ENCODE measurements around the gene MALRD1. TPM values are rescaled to one million over a fixed set of nuclear protein-coding genes. Genes with fewer than 3 reads are reported as not detected.
A peak's percentile ranks its signal among the peaks of the same experiment; 100 is the strongest.

Gene MALRD1
- total RNA-seq, 1 donor from 2014 or later: 3.6 TPM

DNA sequence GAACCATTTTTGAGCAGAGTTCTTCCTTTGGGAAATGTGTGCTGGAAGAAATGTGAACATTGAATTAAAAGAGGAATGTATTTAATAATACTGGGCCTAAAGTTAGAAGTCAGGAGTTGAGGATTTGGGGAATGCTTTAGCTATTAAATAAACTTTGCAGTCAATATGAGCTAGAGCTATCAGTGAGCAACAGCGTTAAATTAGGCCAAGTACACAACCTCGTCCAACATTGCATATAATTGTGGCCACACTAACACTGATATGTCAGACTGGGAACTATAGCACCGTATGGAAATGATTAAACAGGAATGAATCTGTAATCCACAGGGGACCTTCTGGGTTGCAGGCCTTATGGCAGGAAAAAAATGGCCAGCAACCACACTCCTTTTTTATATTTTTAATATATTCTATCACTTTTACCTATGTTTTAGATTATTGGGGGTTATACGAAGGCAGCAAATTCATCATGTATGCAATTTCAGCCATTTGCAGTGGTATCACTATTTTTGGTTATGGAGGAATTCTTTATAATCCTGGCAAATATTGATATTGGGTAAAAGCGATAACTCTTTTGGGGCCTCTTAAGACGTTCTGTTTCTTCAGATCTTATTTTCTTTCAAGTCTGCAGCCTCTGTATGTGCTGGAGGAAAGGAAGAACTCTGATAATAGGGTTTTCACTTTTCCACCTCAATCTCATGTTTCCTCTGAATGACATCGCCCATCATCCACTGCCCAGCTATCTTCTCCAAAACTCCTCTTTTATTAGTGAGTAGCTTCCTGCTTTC is 531.4 kb downstream of the MALRD1 start:
- no peak for DNase-seq

DNA sequence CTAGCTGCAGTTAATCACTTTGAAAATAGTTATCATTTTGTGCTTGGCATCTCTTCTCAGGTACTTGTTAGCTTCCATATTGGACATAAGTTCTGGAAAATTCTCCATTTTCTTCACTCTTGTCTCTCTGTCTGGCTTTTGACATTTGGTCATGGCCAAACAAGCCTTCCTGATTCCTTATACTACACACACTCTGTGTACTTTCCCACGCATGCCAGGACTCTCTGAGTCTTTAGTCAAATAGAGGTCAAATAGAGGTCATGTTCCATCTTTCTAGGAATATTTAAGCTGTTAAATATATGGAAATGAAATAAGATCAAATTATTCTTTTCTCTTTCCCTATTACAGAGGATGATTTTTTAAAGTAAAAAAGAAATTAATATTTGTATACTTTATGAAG is 532.1 kb downstream of the MALRD1 start:
- DNase-seq: no peak

DNA sequence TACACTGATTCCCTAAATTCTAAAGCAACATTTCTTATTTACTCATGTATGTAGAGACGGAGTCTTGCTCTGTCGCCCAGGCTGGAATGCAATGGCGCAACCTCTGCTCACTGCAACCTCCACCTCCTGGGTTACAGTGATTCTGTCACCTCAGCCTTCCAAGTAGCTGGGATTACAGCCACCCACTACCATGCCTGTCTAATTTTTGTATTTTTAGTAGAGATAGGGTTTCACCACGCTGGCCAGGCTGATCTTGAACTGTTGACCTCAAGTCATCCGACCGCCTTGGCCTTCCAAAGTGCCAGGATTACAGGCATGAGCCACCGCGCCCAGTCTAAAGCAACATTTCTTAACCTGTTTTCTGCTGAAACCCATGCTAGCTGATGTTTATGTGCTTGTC is 540.0 kb downstream of the MALRD1 start:
- DNase-seq: no peak

DNA sequence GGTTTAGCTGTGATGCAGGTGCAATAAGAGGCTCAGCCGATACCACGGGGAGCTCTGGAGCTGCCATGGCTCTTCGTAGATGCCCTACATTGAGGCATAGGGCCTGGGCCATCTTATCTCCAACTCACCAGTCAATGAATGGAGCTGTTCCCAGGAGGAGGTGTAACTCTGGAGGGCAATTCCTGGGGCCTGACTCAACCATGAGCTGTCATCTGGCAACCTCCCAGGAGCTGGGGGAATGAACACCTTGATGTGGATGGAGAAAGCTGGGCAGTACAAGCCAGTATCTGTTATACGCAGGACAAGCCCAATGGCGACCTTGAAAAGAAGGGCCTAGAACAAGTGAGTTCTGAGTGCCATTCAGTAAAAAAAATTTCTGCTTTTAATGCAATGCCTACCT is 543.7 kb downstream of the MALRD1 start:
- DNase-seq: no peak

DNA sequence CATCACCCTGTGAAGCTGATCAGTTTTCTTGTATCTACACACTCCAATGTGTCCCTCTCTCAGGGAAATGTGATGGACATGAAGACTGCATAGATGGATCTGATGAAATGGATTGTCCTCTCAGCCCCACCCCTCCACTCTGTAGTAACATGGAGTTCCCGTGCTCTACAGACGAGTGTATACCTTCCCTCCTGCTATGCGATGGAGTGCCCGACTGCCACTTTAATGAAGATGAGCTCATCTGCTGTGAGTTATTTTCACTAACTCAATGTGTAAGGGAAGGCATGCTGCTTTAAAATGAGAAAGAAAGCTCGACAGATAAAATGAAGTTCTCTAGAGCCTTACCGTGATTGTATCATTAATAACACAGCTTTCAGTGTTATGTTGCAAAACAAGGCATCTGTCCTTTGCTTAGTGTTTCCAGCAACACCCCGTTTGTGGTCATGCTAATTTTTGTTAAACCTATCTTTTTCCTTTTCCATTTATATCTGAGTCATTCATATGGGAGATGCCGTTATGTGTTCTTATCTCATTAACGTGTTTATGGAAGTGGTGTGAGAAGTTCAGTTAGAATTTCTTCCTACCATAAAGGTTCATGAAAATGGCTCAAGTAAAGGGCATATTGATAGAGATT is 546.7 kb downstream of the MALRD1 start:
- no peak for DNase-seq

DNA sequence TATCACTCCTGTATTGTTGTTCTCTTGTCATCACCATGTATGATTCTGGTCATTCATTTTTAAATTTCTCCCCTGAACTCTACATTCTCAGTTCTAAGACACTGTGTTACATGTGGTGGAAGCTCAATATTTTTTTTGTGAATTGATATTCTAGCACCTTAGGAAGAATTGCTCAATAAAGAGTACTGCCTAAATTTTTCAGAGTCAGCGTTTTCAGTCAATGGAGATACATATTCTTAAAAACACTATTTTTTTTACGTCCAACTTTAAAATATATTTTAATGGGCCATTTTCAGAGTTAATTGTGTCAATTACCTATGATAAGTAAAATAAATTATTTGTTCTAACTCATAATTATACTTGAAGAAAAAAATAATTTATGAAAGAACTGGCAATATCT is 557.2 kb downstream of the MALRD1 start:
- no peak for DNase-seq

DNA sequence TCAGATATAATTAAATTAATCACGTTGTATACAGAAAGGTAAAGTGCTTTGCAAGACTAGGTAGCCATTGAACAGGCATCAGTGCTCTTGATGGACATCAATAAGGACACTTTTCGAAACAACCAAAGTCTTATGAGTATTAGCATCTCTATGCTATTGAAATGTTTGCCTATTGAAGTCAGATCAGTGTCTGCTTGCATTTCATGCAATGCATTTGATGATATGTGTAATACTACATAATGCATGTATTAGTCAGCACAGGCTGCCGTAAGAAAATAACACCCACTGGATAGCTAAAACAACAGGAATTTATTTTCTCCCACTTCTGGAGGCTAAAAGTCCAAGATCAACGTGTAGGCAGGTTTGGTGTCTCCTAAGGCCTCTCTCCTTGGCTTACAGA is 558.4 kb downstream of the MALRD1 start:
- DNase-seq: no peak

DNA sequence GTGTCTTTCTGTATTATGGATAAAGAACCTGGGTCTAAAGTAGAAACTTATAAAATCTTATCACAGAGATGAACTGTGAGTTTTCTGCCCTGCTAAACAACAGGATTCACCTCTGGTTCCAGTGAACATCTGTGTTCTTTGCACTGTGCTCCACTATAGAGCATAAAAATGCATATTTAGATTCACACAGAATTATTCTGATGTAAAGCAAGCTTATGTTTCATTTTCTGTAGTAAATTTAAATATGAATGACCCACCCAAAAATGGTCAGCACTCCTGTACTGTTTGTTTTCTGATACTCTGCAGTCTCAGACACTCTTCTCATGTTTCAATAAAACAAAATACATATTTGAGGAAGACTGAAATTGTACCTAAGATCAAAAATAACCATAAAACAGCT is 563.2 kb downstream of the MALRD1 start:
- DNase-seq: no peak

DNA sequence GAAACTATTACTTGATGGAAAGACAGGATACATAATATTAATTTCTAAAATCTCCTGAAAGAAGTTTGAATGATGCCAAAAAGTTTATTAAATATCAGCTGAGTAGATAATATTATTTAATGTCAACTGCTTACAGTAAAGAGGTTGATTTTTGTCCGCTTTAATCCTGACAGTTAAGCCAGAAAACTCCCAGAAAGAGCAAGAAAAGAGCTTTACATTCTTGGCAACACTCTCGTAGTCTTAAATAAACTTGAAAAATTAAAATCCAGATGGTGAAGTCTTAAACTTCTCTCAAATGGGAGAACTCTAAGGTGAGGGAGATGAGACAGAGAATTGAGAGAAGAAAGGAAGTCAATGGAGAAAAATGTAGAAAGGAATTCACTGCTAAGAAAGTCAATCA is 568.4 kb downstream of the MALRD1 start:
- DNase-seq: no peak

DNA sequence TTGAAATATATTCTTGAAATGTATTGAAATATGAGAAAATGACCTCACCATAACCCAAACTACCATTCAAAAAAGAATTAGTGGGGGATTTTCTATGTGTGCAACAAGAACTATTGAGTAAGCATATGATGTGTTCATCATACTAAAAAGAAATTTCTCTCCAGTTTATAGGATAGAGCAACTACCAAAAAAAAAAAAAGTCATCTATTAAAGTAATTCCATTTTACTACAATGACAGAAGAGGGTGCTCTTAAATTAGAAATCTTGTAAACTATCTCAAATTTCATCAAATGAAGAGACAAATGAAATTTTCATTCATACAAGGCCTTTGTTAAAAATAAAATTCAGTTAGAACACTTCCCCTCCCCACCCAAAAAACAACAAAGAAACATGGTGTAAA is 572.2 kb downstream of the MALRD1 start:
- DNase-seq: no peak

DNA sequence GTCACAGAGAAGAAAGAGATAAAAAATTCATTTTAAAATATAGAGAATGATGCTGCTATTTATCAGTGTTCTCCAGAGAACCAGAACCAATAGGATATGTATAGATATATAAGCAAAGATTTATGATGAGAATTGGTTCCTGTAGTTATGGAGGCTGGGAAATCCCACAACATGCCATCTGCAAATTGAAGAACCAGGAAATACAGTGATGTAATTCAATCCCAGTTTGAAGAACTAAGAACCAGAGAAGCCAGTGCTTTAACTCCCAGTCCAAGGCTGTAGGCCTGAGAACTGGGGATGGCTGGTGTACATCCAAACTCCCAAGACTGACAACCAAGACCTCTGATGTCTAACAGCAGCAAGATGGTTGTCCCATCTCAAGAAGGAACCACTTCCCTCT is 574.7 kb downstream of the MALRD1 start:
- DNase-seq: no peak

DNA sequence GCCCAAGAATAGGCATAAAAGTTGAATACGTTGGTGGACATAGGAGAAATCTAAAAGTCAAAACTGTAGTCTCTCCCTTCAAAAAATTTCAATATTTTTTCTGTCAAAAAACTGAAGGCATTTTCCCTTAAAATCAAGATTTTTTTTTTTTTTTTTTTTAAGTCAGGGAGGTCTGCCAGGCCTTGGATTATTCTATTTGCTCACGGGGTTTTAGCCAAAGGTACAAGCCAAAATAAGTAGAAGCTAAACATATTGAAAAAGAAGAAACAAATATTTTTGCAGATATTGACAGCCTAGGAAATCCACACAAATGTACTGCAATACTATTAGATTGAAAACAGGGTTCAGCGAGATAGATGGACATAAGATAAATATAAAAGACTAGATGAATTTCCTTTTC is 577.6 kb downstream of the MALRD1 start:
- no peak for DNase-seq

DNA sequence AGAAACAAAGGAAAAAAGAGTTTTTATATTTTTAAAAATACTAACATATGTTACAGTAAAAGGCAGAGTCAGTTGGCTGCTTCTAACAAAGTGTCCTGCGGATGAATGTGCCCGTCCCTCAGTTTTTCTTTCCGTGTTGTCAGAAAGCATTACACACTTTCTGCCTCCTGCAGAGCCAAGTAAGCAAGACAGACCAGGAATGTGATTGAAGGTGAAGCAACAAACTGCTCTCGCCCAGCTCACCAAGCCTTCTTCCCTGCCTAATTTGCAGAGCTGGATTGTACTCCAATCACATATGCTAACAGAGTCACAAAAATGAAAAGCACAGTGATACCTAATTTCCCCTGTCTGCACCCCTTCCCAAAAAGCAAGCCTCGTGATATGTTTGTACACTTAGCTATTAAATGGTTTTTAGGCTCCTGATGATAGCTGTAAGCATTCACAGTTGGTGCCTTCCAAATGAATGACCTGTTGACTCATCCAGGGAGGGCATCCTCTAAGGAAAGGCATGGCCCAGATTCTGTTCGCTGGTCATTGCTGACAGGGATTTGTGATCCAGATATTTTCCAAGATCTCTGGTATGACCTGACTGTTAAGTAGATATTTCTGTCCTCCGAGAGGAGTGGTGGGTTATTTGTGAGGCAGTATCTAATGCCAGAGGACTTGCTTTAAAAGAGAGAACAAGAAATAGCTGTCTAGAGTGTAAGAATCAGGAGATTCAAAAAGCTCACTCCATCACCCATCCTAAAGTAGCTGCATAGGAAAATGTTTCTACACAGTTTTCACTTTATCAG is 580.4 kb downstream of the MALRD1 start:
- no peak for DNase-seq

DNA sequence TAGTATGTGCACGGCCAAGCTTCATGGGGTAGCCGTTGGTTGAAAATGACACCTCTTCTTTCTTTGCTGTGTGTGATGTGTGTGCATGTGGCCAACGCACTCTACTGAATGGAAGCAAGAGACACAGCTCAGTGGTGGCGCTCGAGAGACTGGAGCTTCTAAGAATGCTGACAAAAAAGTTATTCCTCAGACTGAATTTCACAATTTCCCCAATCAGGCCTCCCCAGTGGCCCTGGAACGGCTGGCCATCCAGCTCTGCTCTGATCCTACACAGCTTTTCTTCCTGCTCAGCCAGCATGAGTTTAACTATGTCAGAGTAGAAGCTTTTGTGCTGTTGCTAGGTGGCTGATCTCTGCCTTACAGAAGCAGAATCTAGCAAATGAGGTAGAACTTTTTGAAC is 581.0 kb downstream of the MALRD1 start:
- DNase-seq: peak; percentile 24

DNA sequence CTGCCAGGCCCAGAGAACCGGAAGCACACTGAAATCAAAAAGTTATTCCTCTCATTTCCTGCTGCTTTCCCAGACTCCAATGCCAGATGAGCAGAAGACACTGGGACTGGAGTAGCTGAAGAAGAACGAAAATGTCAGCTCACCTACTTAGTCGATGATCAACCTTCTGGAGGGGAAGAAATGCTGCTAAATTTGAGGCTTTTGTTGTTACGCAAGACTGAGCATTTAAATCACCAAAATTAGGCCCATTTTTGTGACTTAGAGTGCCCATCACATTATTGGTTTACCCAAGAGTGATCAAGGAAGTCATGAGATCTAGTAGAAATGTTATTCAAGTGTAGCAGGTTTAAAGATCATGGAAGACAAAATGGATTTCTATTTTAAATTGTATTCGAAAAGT is 585.6 kb downstream of the MALRD1 start:
- DNase-seq: no peak

DNA sequence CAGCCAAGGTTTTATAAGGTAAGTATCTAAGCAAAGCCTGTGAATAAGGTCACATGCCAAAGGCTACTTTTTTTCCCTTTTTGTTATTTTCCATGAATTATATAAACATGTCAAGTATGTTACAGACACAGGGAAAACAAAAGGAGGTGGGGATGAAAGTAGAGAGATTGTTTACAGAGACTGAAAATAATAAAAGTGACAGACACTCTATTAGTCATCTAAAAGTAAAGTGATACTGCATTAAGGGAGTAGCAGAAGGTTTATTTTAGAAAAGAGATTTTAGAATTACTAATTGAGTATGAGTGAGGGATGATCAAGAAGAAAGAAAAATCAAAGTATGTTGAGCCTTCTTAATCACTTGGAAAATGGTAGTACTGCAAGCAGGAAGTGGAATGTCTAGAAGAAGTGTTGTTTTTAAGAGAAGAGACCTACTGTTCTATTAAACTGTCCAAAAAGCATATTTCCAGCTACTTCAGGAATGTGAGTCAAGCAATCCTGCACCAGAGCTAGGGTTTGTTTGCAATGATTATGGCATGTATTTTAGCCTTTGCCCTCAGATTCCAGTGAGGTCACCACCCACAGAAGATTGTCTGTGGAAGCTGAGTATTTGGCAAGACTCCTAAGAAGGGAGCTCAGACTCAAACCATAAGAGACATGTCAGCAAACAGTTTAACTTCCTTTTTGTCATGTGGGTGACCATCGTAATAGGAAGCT is 589.7 kb downstream of the MALRD1 start:
- no peak for DNase-seq

DNA sequence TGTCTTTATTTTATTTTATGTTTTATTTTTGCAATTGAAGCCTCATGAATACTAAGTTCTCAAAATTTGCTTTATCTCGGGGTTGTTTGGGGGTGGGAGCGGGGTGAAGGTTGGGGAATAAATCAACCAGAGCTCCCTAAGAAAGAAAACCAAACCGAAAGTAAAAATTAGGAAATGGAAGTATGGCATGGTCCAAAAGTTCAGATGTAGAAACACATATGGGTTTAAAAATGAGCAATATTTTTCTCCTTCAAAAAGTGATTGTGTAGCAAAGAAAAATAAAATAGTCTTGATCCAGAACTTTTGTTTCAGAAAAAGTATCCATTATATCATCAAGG is 590.3 kb downstream of the MALRD1 start:
- no peak for DNase-seq

DNA sequence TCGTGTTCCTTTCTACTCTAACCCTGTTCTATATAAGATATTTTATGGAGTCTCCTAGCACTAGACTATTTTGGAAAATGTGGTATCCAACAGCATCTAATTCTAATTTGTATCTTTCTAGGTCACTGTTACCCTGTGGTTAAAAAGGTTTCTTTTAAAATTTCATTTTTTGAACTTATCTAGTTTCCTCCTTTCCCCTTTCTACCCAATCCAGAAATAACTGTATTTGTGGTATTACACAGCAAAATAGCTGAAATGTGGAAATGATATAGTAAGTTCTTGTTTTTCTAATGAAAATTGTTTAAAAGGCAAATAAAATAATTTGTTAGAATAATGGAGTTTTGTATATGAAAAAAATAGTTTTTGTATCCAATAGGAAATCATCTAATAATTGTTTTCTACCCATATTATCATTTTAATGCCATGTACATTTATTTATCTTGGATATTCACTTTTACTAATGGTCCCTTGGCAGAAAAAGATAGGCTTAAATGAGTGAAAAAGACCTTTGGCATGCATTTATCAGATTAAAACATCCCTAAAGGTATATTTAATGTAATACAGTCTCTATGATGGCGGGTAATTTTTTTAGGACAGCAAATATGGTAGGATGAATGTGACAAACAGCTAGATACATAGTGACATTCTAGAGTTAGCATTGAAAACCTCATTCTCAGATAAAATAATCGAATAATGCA is 592.1 kb downstream of the MALRD1 start:
- DNase-seq: no peak

DNA sequence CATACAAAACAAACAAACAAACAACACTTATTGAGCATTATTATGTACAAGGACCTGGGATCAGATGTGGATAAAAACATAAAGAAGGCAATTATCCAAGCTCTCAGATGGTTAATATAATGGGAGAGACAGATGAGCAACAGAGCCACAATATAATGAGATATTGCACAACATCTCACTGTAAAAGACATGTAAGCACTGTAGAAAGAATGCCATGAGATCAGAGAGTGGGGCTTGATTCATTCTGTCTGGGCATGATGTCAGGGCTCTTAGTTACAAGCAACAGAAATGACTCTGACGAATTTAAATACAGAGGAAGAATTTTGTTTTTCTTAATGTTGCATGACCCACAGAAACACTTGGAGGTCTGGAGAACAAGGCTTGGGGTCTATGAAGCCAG is 602.9 kb downstream of the MALRD1 start:
- DNase-seq: no peak

DNA sequence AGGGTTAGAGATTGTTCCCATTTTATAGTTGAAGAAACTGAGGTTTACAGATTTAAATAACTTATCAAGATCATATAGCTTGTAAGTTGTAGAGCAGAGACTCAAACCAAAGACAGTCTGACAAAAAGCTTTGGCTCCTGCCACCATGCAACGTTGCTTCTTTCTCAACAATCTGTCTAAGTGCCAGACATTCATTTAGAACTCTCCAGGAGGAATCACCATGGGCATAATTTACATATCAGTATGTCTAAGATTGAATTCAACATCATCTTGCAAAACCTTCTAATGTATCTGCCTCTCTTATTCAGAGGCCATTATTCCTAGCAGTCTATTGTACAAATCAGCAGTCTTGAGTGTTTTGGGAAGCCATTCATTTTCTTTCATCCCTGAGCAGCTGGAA is 604.1 kb downstream of the MALRD1 start:
- DNase-seq: no peak

DNA sequence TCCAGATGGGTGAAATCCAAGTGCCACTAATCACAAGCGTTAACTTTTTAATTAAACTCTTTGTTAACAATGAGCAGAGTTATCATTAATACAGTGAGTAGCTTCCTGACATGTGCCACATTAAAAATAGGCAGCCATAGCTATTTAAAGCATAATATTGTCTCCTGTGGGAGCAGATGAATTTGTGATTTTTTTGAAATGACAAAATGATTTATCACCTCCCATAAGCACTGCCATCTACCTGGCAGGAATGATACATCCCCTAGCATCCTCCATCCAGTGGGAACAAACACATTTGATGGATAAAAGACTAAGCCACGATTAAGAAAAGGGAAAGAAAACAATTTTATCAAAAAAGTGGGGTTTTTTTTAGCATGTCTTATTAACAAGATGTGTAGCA is 605.3 kb downstream of the MALRD1 start:
- DNase-seq: no peak

DNA sequence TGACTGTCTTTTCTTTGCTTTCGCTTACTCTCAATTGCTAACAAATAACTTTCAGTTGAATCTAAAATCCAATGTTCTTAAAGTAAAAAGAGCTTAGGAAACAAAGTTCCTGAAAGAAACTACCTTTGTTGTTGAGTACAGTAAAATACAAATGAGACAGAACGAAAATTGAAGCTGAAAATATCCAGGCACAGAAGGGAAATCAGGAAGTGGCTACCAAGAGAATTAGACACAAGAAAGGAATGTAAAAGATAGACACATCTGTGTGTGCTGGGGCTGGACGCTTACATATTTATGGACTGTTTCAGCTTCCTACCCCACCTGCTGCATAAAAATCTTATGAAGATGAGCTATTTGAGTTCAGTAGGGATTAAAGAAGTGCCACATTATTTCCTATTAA is 606.0 kb downstream of the MALRD1 start:
- DNase-seq: no peak
